Measurements from ENCODE around the gene ITGA2B.

Gene ITGA2B

DNA sequence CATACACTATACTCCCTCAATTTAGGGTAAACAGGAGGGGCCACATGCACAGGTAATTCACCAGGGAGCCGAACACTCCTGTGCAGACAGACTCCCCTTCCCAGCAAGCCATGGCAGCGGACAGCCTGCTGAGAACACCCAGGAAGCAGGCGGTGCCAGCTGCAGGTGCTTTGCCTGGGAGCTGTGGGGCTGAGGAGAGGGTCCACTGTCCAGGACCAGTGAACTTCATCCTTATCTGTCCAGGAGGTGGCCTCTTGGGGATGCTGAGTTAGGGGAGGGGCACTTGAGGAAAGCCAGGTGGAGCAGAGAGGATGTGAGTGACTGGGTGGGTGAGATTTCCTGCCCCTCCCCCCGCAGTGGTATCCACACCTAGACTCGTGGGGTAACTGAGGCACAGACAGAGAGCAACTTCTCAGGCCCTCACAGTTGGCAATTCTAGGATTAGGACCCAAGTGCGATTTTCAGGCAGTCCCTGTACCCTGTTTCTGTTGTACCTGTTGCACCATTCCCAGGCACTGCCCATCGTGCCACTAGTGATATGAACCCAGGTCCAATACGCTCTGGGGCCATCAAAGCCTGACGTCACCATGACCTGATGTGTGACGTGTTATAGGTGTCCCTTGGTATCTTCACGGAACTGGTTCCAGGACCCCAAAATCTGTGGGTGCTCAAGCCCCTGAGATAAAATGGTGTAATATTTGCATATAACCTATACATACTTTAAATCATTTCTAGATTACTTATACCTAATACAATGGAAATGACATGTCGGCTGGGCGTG lies 43.2 kb downstream of the ITGA2B start (continued):
- TF ChIP-seq CSRNP3 (CRISPR knock-in tag; IDR thresholded peaks at IDR 0.05) = no peak
- TF ChIP-seq BACH2 (CRISPR knock-in tag; IDR thresholded peaks at IDR 0.05; ENCODE audit: borderline replicate concordance) = no peak
- no peak for TF ChIP-seq ZFP30 (CRISPR knock-in tag; IDR thresholded peaks at IDR 0.05)
- no peak for TF ChIP-seq ZFP3 (CRISPR knock-in tag; IDR thresholded peaks at IDR 0.05)
- no peak for TF ChIP-seq RARB (CRISPR knock-in tag; IDR thresholded peaks at IDR 0.05)
- TF ChIP-seq ZNF565 (CRISPR knock-in tag; conservative IDR thresholded peaks at IDR 0.05; ENCODE audit: low read depth) = no peak
- no peak for TF ChIP-seq PPARA (CRISPR knock-in tag; IDR thresholded peaks at IDR 0.05; ENCODE audit: borderline replicate concordance)
- no peak for TF ChIP-seq OSR1 (CRISPR knock-in tag; IDR thresholded peaks at IDR 0.05)
- TF ChIP-seq TOX (CRISPR knock-in tag; IDR thresholded peaks at IDR 0.05; ENCODE audit: borderline replicate concordance) = no peak
- TF ChIP-seq ZNF70 (CRISPR knock-in tag; IDR thresholded peaks at IDR 0.05) = no peak

DNA sequence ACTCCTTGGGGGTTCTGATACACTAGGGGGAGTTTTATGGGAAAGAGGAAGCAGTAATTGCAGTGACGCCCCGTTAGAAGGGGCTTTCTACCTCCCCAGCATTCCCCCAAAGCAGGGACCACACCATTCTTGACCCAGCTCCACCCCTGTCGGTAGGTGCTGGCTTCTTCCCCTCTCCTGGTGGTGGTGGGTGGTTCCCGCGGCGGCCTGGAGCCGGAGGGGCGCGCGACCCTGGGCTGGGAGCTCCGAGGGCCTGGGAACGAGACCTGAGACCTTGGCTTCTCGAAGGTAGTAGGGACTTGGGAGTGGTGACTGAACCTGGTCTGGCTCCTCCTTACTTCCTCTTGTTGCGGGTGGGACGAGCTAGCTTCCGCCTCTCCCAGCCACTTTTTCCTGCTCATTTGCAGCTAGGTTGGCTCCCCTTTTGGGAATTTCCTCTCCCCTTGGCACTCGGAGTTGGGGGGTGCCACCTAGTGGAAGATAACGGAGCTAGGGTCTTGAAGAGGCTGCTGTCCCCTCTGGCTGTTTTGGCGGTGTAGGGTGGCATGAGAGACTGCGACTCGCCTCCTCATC lies 43.9 kb downstream of the ITGA2B start:
- peak; percentile 56 for ATAC-seq
- no peak for TF ChIP-seq GLIS3 (CRISPR knock-in tag; IDR thresholded peaks at IDR 0.05)

DNA sequence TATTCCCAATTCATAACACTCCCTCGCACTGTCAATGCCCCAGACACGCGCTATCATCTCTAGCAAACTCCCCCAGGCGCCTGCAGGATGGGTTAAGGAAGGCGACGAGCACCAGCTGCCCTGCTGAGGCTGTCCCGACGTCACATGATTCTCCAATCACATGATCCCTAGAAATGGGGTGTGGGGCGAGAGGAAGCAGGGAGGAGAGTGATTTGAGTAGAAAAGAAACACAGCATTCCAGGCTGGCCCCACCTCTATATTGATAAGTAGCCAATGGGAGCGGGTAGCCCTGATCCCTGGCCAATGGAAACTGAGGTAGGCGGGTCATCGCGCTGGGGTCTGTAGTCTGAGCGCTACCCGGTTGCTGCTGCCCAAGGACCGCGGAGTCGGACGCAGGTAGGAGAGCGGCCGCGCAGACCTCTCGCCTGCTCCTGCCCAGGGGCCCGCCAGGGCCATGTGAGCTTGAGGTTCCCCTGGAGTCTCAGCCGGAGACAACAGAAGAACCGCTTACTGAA lies 44.5 kb downstream of the ITGA2B start, which contains the start of gene GRN:
Gene GRN (plus strand): TSS at position 364 of the 515 bp plus-strand sequence. CDS start 3,863 bp downstream, outside the sequence.
- peak; percentile 99 for ATAC-seq
- TF ChIP-seq ZNF565 (CRISPR knock-in tag; conservative IDR thresholded peaks at IDR 0.05; ENCODE audit: low read depth) (no peak), ISL1 (CRISPR knock-in tag; IDR thresholded peaks at IDR 0.05) (no peak), TCF4 (CRISPR knock-in tag; IDR thresholded peaks at IDR 0.05; ENCODE audit: borderline replicate concordance) (peak; percentile 28; the same call in 1 of the 2 replicates), RARB (CRISPR knock-in tag; IDR thresholded peaks at IDR 0.05) (no peak), ZFP3 (CRISPR knock-in tag; IDR thresholded peaks at IDR 0.05) (peak; percentile 89; the same call in 1 of the 2 replicates), PPARA (CRISPR knock-in tag; IDR thresholded peaks at IDR 0.05; ENCODE audit: borderline replicate concordance) (no peak), CREB5 (CRISPR knock-in tag; IDR thresholded peaks at IDR 0.05; ENCODE audit: low read depth) (no peak), SNAI2 (CRISPR knock-in tag; IDR thresholded peaks at IDR 0.05) (0 out of 2 replicates have a peak, but pooled peaks have one; percentile 30), GLIS3 (CRISPR knock-in tag; IDR thresholded peaks at IDR 0.05) (no peak)
- TF ChIP-seq, protein P1, sequence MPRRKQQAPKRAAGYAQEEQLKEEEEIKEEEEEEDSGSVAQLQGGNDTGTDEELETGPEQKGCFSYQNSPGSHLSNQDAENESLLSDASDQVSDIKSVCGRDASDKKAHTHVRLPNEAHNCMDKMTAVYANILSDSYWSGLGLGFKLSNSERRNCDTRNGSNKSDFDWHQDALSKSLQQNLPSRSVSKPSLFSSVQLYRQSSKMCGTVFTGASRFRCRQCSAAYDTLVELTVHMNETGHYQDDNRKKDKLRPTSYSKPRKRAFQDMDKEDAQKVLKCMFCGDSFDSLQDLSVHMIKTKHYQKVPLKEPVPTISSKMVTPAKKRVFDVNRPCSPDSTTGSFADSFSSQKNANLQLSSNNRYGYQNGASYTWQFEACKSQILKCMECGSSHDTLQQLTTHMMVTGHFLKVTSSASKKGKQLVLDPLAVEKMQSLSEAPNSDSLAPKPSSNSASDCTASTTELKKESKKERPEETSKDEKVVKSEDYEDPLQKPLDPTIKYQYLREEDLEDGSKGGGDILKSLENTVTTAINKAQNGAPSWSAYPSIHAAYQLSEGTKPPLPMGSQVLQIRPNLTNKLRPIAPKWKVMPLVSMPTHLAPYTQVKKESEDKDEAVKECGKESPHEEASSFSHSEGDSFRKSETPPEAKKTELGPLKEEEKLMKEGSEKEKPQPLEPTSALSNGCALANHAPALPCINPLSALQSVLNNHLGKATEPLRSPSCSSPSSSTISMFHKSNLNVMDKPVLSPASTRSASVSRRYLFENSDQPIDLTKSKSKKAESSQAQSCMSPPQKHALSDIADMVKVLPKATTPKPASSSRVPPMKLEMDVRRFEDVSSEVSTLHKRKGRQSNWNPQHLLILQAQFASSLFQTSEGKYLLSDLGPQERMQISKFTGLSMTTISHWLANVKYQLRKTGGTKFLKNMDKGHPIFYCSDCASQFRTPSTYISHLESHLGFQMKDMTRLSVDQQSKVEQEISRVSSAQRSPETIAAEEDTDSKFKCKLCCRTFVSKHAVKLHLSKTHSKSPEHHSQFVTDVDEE (CRISPR knock-in tag; IDR thresholded peaks at IDR 0.05) = 0 out of 2 replicates have a peak, but pooled peaks have one; percentile 22
- TF ChIP-seq, protein P2, sequence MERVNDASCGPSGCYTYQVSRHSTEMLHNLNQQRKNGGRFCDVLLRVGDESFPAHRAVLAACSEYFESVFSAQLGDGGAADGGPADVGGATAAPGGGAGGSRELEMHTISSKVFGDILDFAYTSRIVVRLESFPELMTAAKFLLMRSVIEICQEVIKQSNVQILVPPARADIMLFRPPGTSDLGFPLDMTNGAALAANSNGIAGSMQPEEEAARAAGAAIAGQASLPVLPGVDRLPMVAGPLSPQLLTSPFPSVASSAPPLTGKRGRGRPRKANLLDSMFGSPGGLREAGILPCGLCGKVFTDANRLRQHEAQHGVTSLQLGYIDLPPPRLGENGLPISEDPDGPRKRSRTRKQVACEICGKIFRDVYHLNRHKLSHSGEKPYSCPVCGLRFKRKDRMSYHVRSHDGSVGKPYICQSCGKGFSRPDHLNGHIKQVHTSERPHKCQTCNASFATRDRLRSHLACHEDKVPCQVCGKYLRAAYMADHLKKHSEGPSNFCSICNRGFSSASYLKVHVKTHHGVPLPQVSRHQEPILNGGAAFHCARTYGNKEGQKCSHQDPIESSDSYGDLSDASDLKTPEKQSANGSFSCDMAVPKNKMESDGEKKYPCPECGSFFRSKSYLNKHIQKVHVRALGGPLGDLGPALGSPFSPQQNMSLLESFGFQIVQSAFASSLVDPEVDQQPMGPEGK (CRISPR knock-in tag; IDR thresholded peaks at IDR 0.05; ENCODE audit: borderline replicate concordance) = no peak

DNA sequence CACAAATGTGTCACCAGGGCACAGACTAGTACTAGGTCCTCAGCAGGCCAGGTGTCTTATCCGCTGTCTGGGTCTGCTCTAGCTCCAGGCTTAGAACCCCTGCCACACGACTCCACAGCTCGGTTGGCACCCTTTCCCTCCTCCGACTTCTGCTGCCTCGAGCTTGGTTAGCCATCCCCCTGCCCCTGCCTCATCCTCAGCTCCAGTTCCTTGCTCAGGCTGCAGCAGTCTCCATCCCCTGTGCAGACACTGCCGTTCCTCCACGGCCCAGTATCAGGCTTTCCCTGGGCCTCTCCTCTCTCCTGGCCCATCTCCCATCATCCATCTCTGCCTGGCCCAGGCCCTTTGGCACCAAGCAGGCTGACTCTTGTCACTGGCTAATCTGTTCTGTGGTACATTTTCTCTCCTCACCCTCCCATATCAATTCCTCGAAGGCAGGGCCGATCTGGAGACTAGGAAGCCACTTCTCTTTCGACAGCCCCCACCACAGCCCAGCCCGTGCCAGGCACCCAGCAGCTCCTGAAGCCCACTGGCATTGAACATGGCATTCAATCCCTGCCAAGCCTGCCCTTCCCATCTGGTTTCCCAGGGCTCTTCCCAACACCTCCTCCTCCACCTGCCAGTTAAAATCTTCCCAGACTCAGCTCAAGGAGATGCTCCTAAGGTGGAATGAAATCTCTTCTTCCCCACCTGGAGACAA lies 45.8 kb downstream of the ITGA2B start:
- no peak for ATAC-seq
- TF ChIP-seq CSRNP3 (CRISPR knock-in tag; IDR thresholded peaks at IDR 0.05) (no peak), RARB (CRISPR knock-in tag; IDR thresholded peaks at IDR 0.05) (no peak), SNAI2 (CRISPR knock-in tag; IDR thresholded peaks at IDR 0.05) (no peak), TOX (CRISPR knock-in tag; IDR thresholded peaks at IDR 0.05; ENCODE audit: borderline replicate concordance) (no peak), BACH2 (CRISPR knock-in tag; IDR thresholded peaks at IDR 0.05; ENCODE audit: borderline replicate concordance) (no peak), ZFP3 (CRISPR knock-in tag; IDR thresholded peaks at IDR 0.05) (no peak), GLIS3 (CRISPR knock-in tag; IDR thresholded peaks at IDR 0.05) (no peak), POU6F1 (CRISPR knock-in tag; IDR thresholded peaks at IDR 0.05; ENCODE audit: borderline replicate concordance, low read depth) (no peak), OSR1 (CRISPR knock-in tag; IDR thresholded peaks at IDR 0.05) (no peak), ESRRG (CRISPR knock-in tag; IDR thresholded peaks at IDR 0.05) (no peak), CREB5 (CRISPR knock-in tag; IDR thresholded peaks at IDR 0.05; ENCODE audit: low read depth) (no peak), ZFP30 (CRISPR knock-in tag; IDR thresholded peaks at IDR 0.05) (no peak)

All from SK-N-SH treated with all-trans-retinoic acid at 6 μM for 48 hours (cell line).